ENCODE measurements around the gene TMEM253. TPM values are rescaled to one million over a fixed set of nuclear protein-coding genes. Genes with fewer than 3 reads are reported as not detected.
A peak's percentile ranks its signal among the peaks of the same experiment; 100 is the strongest.

The TMEM253 gene
- total and polyA plus RNA-seq, 2 experiments from 2014 or later, result 0.59 to 0.95 TPM

DNA sequence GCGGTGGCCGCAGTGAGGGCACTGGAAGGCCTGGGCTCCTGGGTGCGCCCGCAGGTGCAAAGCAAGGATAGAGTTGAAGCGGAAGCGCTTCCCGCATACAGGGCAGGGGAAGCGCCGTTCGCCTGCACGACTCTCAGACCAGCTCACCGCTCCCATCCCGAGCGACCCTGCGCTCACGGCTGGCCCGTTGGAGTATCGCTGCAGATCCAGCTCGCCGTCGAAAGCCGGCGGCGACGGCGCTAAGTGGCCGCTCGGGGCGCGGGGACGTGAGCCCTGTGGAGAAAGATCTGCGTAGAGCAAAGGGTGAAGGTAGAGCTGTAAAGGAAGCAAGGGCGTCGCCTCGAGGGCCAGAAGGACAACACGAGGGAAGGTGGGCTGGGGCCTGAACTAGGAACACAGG is 7.8 kb upstream of the TMEM253 start:
- Mint-ChIP-seq H3K27me3 (ENCODE audit: insufficient read depth, low read depth, poor library complexity) (peaks cover 46% of the 10 kb centered on the region), H3K27ac (peak overlapping the region; percentile 94), H3K4me1 (peaks cover 65% of the 10 kb centered on the region), H3K36me3 (ENCODE audit: low read depth) (peaks cover 53% of the 10 kb centered on the region), H3K9me3 (peaks cover 8% of the 10 kb centered on the region; the same call in 2 of the 3 replicates), H3K4me3 (peak overlapping the region; percentile 69)
- Histone ChIP-seq H3K9me2 (ENCODE audit: insufficient read depth) (no peaks in the 10 kb centered on the region), H2AFZ (no peak overlapping the region), H3K36me3 (ENCODE audit: insufficient read depth) (peaks cover 17% of the 10 kb centered on the region), H3F3A (replicated peaks; ENCODE audit: low read depth) (peaks cover 38% of the 10 kb centered on the region), H3K4me2 (peak overlapping the region; percentile 74), H3K27me3 (ENCODE audit: insufficient read depth) (no peaks in the 10 kb centered on the region), H3K4me1 (ENCODE audit: insufficient read depth) (peaks cover 46% of the 10 kb centered on the region), H4K20me1 (replicated peaks; ENCODE audit: insufficient read depth) (peaks cover 19% of the 10 kb centered on the region), H3K27ac (ENCODE audit: low read depth) (peak overlapping the region; percentile 80; the same call in 1 of the 2 replicates), H3K79me2 (replicated peaks; ENCODE audit: insufficient read depth) (peaks cover 37% of the 10 kb centered on the region), H3K4me3 (peak overlapping the region; percentile 46)
- ATAC-seq (no peak; the same call in 2 of the 3 replicates), DNase-seq (ENCODE audit: low spot score) (no peak)
- TF ChIP-seq NANOG (IDR thresholded peaks at IDR 0.05; ENCODE audit: borderline replicate concordance), result no peak
- no peak for TF ChIP-seq ZNF331 (CRISPR knock-in tag; IDR thresholded peaks at IDR 0.05; ENCODE audit: low read depth)
- TF ChIP-seq, protein P1, sequence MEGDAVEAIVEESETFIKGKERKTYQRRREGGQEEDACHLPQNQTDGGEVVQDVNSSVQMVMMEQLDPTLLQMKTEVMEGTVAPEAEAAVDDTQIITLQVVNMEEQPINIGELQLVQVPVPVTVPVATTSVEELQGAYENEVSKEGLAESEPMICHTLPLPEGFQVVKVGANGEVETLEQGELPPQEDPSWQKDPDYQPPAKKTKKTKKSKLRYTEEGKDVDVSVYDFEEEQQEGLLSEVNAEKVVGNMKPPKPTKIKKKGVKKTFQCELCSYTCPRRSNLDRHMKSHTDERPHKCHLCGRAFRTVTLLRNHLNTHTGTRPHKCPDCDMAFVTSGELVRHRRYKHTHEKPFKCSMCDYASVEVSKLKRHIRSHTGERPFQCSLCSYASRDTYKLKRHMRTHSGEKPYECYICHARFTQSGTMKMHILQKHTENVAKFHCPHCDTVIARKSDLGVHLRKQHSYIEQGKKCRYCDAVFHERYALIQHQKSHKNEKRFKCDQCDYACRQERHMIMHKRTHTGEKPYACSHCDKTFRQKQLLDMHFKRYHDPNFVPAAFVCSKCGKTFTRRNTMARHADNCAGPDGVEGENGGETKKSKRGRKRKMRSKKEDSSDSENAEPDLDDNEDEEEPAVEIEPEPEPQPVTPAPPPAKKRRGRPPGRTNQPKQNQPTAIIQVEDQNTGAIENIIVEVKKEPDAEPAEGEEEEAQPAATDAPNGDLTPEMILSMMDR (conservative IDR thresholded peaks at IDR 0.05; ENCODE audit: low read depth in 2 of 2), result no peak
- no peak for TF ChIP-seq POLR2AphosphoS5 (IDR thresholded peaks at IDR 0.05; ENCODE audit: low read depth)
- TF ChIP-seq, protein P2, sequence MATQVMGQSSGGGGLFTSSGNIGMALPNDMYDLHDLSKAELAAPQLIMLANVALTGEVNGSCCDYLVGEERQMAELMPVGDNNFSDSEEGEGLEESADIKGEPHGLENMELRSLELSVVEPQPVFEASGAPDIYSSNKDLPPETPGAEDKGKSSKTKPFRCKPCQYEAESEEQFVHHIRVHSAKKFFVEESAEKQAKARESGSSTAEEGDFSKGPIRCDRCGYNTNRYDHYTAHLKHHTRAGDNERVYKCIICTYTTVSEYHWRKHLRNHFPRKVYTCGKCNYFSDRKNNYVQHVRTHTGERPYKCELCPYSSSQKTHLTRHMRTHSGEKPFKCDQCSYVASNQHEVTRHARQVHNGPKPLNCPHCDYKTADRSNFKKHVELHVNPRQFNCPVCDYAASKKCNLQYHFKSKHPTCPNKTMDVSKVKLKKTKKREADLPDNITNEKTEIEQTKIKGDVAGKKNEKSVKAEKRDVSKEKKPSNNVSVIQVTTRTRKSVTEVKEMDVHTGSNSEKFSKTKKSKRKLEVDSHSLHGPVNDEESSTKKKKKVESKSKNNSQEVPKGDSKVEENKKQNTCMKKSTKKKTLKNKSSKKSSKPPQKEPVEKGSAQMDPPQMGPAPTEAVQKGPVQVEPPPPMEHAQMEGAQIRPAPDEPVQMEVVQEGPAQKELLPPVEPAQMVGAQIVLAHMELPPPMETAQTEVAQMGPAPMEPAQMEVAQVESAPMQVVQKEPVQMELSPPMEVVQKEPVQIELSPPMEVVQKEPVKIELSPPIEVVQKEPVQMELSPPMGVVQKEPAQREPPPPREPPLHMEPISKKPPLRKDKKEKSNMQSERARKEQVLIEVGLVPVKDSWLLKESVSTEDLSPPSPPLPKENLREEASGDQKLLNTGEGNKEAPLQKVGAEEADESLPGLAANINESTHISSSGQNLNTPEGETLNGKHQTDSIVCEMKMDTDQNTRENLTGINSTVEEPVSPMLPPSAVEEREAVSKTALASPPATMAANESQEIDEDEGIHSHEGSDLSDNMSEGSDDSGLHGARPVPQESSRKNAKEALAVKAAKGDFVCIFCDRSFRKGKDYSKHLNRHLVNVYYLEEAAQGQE (IDR thresholded peaks at IDR 0.05; ENCODE audit: unreplicated experiment), result no peak

DNA sequence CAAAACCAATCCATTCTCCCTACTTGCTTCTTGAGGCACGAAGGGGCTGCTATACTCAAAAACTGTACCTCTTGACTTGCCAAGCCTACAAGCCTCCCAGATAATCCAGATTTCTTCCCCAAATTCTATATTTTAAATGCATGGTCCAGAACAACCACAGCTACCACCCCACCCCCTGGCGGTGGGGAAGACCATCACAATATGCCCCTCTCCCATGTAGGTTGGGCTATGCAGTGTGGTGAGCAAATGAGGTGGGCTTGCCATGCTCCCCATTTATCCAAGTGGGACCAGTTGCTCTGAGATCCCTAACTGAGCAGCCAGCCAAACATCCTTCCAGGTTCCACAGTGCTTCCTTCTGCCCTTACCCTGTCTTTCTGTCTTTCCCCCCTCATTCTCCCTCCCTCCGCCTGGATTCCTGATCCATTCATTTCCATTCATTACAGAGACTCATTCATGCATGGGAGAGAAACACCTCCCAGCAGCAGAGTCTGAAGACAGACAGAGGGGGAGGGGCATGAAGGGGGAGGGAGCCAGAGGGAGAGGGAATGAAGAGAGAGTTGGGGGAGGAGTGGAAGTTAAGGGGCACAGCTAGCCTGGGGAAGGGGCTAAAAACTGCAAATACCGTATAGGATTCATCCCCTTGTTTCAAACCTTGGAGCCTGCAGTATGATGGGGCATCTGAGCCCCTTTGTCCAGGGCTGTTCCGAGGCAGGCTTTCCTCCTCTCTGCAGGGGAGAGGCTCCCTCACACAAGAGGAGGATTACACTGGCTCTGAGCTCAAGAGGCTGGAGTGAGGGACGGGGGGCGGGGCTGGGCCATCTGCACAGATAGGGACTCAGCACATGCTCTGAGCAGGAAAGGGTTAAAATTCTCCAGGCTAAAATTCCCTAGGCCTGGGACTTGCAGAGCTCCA is 6.8 kb upstream of the TMEM253 start:
- Histone ChIP-seq H3K9me2 (ENCODE audit: insufficient read depth) (no peaks in the 10 kb centered on the region), H3K4me1 (ENCODE audit: insufficient read depth) (peaks cover 43% of the 10 kb centered on the region), H3K27me3 (ENCODE audit: insufficient read depth) (no peaks in the 10 kb centered on the region), H4K20me1 (replicated peaks; ENCODE audit: insufficient read depth) (peaks cover 19% of the 10 kb centered on the region), H3K27ac (ENCODE audit: low read depth) (peak overlapping the region; percentile 80), H3F3A (replicated peaks; ENCODE audit: low read depth) (peaks cover 33% of the 10 kb centered on the region), H3K4me2 (peak overlapping the region; percentile 74), H3K4me3 (peak overlapping the region; percentile 46), H3K79me2 (replicated peaks; ENCODE audit: insufficient read depth) (peaks cover 37% of the 10 kb centered on the region), H3K36me3 (ENCODE audit: insufficient read depth) (peaks cover 17% of the 10 kb centered on the region), H2AFZ (no peak overlapping the region)
- H3K4me3 Mint-ChIP-seq, result peak overlapping the region; percentile 69
- H3K9me3 Mint-ChIP-seq, result peaks cover 8% of the 10 kb centered on the region; the same call in 2 of the 3 replicates
- H3K4me1 Mint-ChIP-seq, result peaks cover 63% of the 10 kb centered on the region
- peak; percentile 35 for ATAC-seq
- peaks cover 43% of the 10 kb centered on the region for H3K36me3 Mint-ChIP-seq (ENCODE audit: low read depth)
- H3K27me3 Mint-ChIP-seq (ENCODE audit: insufficient read depth, low read depth, poor library complexity), result peaks cover 42% of the 10 kb centered on the region
- peak; percentile 97 for DNase-seq (ENCODE audit: low spot score)
- H3K27ac Mint-ChIP-seq, result peak overlapping the region; percentile 94
- TF ChIP-seq STAT1 (IDR thresholded peaks at IDR 0.05; ENCODE audit: unreplicated experiment) (no peak), ZNF114 (CRISPR knock-in tag; IDR thresholded peaks at IDR 0.05) (no peak), CREB1 (CRISPR knock-in tag; IDR thresholded peaks at IDR 0.05; ENCODE audit: low read depth) (no peak), POLR2AphosphoS5 (IDR thresholded peaks at IDR 0.05; ENCODE audit: low read depth) (peak; percentile 22; the same call in 1 of the 2 replicates), JUNB (IDR thresholded peaks at IDR 0.05; ENCODE audit: unreplicated experiment) (no peak), NANOG (IDR thresholded peaks at IDR 0.05; ENCODE audit: borderline replicate concordance) (no peak), ZNF331 (CRISPR knock-in tag; IDR thresholded peaks at IDR 0.05; ENCODE audit: low read depth) (no peak)
- TF ChIP-seq, protein P1 (conservative IDR thresholded peaks at IDR 0.05; ENCODE audit: low read depth in 2 of 2), result peak; percentile 36 to 72
- TF ChIP-seq, protein P3, sequence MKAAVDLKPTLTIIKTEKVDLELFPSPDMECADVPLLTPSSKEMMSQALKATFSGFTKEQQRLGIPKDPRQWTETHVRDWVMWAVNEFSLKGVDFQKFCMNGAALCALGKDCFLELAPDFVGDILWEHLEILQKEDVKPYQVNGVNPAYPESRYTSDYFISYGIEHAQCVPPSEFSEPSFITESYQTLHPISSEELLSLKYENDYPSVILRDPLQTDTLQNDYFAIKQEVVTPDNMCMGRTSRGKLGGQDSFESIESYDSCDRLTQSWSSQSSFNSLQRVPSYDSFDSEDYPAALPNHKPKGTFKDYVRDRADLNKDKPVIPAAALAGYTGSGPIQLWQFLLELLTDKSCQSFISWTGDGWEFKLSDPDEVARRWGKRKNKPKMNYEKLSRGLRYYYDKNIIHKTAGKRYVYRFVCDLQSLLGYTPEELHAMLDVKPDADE (IDR thresholded peaks at IDR 0.05), result 0 out of 2 replicates have a peak, but pooled peaks have one; percentile 24

Data from GM23338 (cell line).